HG03095 (cell line): ENCODE measurements around the gene EPHA6.
"Not testable (repeated sequence)": the region's sequence is repeated elsewhere in the genome, so short reads cannot be mapped to it uniquely, and the experiment has no call there.

Source experiments
- ATAC-seq: cut with Tn5 transposase; IDR thresholded peaks from one replicate; pipeline ENCODE4 v1.9.1; 2021; ENCODE audit warnings: moderate library complexity; ENCODE audit not compliant: unreplicated experiment

The EPHA6 gene

GRCh38 chr3:97010881-97011657 lies 196.7 kb downstream of the EPHA6 start:
- no peak for ATAC-seq

- no peak for ATAC-seq
Measured at GRCh38 chr3:97021778-97022177, 207.4 kb downstream of the EPHA6 start.

GRCh38 chr3:97025612-97026011 lies 211.2 kb downstream of the EPHA6 start:
- not testable (repeated sequence) for ATAC-seq

- no peak for ATAC-seq
Measured at GRCh38 chr3:97029972-97030371, 215.6 kb downstream of the EPHA6 start.

- no peak for ATAC-seq
Measured at GRCh38 chr3:97037294-97037943, 223.0 kb downstream of the EPHA6 start.

- no peak for ATAC-seq
Measured at GRCh38 chr3:97043411-97043810, 229.0 kb downstream of the EPHA6 start.

GRCh38 chr3:97057365-97057764 lies 243.0 kb downstream of the EPHA6 start:
- ATAC-seq: no peak

GRCh38 chr3:97059168-97059567 lies 244.8 kb downstream of the EPHA6 start:
- no peak for ATAC-seq

GRCh38 chr3:97066531-97066930 lies 252.1 kb downstream of the EPHA6 start:
- no peak for ATAC-seq

- ATAC-seq: no peak
Measured at GRCh38 chr3:97070302-97070701, 255.9 kb downstream of the EPHA6 start.

- ATAC-seq: no peak
Measured at GRCh38 chr3:97074546-97074945, 260.2 kb downstream of the EPHA6 start.

- ATAC-seq: no peak
Measured at GRCh38 chr3:97076673-97077072, 262.3 kb downstream of the EPHA6 start.

GRCh38 chr3:97089621-97090020 lies 275.2 kb downstream of the EPHA6 start:
- no peak for ATAC-seq

GRCh38 chr3:97102641-97103040 lies 288.2 kb downstream of the EPHA6 start:
- ATAC-seq: no peak

GRCh38 chr3:97105989-97106651 lies 291.7 kb downstream of the EPHA6 start:
- no peak for ATAC-seq

- ATAC-seq: no peak
Measured at GRCh38 chr3:97106652-97106989, 292.2 kb downstream of the EPHA6 start.

- no peak for ATAC-seq
Measured at GRCh38 chr3:97108136-97108535, 293.7 kb downstream of the EPHA6 start.

GRCh38 chr3:97111244-97111643 lies 296.9 kb downstream of the EPHA6 start:
- no peak for ATAC-seq

- no peak for ATAC-seq
Measured at GRCh38 chr3:97121386-97121785, 307.0 kb downstream of the EPHA6 start.

GRCh38 chr3:97125902-97126499 lies 311.6 kb downstream of the EPHA6 start:
- no peak for ATAC-seq

GRCh38 chr3:97131476-97131875 lies 317.1 kb downstream of the EPHA6 start:
- no peak for ATAC-seq
